GM19328 (cell line): ENCODE data around the gene PLXNB2.
"Not testable (repeated sequence)": the region's sequence is repeated elsewhere in the genome, so short reads cannot be mapped to it uniquely, and the experiment has no call there.

Source experiments
- ATAC-seq: cut with Tn5 transposase; IDR thresholded peaks from one replicate; pipeline ENCODE4 v1.9.1; 2021; ENCODE audit warnings: mild to moderate bottlenecking, moderate library complexity; ENCODE audit not compliant: unreplicated experiment

The PLXNB2 gene, protein sequence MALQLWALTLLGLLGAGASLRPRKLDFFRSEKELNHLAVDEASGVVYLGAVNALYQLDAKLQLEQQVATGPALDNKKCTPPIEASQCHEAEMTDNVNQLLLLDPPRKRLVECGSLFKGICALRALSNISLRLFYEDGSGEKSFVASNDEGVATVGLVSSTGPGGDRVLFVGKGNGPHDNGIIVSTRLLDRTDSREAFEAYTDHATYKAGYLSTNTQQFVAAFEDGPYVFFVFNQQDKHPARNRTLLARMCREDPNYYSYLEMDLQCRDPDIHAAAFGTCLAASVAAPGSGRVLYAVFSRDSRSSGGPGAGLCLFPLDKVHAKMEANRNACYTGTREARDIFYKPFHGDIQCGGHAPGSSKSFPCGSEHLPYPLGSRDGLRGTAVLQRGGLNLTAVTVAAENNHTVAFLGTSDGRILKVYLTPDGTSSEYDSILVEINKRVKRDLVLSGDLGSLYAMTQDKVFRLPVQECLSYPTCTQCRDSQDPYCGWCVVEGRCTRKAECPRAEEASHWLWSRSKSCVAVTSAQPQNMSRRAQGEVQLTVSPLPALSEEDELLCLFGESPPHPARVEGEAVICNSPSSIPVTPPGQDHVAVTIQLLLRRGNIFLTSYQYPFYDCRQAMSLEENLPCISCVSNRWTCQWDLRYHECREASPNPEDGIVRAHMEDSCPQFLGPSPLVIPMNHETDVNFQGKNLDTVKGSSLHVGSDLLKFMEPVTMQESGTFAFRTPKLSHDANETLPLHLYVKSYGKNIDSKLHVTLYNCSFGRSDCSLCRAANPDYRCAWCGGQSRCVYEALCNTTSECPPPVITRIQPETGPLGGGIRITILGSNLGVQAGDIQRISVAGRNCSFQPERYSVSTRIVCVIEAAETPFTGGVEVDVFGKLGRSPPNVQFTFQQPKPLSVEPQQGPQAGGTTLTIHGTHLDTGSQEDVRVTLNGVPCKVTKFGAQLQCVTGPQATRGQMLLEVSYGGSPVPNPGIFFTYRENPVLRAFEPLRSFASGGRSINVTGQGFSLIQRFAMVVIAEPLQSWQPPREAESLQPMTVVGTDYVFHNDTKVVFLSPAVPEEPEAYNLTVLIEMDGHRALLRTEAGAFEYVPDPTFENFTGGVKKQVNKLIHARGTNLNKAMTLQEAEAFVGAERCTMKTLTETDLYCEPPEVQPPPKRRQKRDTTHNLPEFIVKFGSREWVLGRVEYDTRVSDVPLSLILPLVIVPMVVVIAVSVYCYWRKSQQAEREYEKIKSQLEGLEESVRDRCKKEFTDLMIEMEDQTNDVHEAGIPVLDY (N-terminal part only)

GRCh38 chr22:50306753-50307749 lies at the start of gene PLXNB2:
Gene PLXNB2, minus strand, starts transcription at chr22:50307646. Its CDS starts 17,062 bp downstream, at chr22:50290584.
- ATAC-seq = no peak

- no peak for ATAC-seq
Observed at GRCh38 chr22:50357222-50357621, 49.8 kb upstream of the PLXNB2 start.

GRCh38 chr22:50356186-50356585 lies 48.7 kb upstream of the PLXNB2 start:
- ATAC-seq = no peak

GRCh38 chr22:50348058-50348457 lies 40.6 kb upstream of the PLXNB2 start:
- ATAC-seq = no peak

- no peak for ATAC-seq
Observed at GRCh38 chr22:50347157-50347556, 39.7 kb upstream of the PLXNB2 start.

- ATAC-seq = no peak
Observed at GRCh38 chr22:50346470-50346869, 39.0 kb upstream of the PLXNB2 start.

GRCh38 chr22:50343541-50343935 lies 36.1 kb upstream of the PLXNB2 start:
- ATAC-seq = peak; percentile 18

DNA sequence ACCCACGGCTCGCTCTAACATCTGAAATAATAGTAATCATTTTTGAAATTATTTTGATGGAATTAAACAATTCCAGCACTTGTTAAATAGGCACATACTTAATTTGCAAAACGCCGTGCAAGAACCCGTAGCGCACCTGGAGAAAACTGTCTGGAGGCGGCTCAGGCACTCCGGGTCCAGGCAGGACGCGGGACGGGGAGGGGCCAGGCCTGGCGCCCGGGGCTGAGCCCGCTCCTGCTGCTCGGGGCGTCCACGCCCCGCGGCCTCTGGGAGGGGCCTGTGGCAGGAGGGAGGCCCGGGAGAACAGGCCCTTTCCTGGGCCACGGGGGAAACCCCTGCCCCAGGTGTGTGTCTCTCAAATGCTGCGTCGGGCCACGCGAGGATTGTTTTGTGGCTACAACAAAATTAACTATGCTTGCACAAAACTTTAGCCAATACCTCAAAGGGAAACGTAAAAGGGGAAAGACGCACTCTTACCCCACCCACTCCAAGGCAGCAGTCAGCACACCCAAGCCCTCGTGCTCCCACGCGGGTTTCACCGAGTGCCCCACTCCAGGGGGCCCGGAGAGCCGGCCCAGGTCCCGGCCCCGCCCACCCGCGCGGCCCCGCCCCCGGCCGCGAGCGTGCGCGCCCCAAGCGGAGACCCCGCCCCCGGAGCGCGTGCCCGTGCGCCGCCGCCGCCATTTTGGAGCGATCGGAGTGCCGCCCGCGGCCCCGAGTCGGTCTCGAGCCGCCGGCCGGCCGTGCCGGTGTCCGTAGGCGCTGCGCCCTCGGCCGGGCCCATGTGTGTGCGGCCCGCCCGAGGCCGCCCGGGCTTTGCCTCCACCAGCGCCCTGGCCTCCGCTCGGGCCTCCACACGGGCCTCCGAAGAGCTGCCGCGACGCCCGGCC lies 35.5 kb upstream of the PLXNB2 start, which contains the start of gene PPP6R2:
Gene PPP6R2, plus strand, starts transcription at position 677 of the 890 bp plus-strand sequence. CDS start 50,582 bp downstream, outside the sequence.
- peak; percentile 54 for ATAC-seq

DNA sequence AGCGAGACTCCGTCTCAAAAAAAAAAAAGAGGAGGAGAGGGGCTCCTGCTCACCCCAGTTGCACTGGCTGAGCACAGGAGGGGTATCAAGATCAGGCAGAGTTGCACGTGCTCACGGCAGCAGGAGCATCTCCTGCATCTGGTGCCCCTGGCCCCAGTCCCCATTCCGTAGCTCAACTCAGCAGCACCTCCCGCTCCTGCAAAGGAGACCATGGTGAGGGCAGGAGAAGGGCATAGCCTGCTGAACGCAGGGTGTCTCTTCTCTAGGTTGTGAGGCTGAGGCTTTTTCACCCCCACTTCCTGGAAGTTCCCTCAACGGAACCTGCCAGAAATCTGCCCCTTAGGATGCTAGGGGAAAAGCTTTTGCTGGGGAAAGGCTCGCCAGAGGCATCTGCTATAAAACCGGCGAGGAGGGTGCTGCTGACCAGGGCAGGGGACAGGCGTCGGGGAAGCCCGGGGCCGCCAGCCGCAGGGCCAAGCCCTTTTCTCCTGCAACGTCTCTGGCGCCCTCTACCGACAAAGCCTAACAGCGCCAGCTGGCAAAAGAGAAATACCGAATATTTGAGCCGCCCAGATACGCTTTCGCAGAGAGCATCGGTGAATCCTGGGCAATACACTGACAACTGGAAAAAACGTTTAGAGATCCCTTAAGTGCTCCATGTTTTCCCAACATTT lies 34.7 kb upstream of the PLXNB2 start:
- no peak for ATAC-seq

- ATAC-seq = no peak
Observed at GRCh38 chr22:50339945-50340879, 32.8 kb upstream of the PLXNB2 start.

- no peak for ATAC-seq
Observed at GRCh38 chr22:50338860-50339462, 31.5 kb upstream of the PLXNB2 start.

DNA sequence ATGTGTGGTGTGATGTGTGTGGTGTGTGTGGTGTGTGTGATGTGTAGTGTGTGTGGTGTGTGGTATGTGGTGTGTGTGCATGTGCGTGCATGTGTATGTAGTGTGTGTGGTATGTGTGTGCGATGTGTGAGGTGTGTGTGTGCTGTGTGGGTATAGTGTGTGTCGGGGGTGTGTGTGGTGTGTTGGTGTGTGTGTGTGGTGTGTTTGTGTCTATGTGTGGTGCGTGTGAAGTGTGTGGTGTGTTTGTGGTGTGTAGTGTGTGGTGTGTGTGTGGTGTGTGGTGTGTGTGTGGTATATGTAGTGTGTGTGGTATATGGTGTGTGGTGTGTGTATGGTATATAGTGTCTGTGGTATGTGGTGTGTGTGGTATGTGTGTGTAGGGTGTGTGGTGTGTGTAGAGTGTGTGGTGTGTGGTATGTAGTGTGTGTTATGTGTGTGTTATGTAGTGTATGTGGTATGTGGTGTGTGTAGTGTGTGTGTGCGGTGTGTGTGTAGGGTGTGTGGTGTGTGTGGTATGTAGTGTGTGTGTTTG lies 30.7 kb upstream of the PLXNB2 start:
- no peak for ATAC-seq

DNA sequence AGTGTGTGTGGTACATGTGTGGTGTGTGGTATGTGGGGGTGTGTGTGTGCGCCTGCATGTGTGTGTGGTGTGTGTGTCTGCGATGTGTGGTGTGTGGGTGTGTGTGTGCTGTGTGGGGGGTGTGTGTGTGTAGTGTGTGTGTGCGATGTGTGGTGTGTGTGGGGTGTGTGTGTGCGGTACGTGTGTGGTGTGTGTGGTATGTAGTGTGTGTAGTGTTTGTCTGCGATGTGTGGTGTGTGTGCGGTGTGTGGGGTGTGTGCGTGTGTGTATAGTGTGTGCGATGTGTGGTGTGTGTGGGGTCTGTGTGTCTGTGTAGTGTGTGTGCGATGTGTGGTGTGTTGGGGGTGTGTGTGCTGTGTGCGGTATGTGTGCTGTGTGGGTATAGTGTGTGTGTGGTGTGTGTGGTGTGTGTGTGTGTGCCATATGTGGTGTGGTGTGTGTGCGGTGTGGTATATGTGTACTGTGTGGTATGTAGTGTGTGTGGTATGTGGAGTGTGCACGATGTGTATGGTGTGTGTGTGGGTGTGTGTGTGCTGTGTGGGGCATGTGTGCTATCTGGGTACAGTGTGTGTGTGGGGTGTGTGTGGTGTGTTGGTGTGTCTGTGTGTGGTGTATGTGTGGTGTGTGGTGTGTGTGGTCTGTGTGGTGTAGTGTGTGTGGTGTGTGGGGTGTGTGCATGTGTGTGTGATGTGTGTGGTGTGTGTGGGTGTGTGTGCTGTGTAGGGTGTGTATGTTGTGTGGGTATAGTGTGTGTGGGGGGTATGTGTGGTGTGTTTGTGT lies 30.0 kb upstream of the PLXNB2 start:
- no peak for ATAC-seq

DNA sequence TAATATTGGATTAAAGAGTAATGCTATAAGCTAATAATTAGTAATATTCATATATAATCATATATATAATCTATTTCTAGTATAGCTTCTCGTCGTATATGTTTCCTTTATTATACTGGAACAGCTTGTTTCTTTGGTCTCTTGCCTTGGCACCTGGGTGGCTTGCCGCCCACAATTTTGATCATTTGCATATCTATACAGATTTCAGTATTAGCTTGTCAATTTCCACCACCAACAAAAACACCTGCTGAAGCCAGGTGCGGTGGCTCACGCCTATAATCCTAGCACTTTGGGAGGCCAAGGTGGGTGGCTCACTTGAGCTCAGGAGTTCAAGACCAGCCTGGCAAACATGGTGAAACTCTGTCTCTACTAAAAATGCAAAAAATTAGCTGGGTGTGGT lies 27.0 kb upstream of the PLXNB2 start:
- not testable (repeated sequence) for ATAC-seq

DNA sequence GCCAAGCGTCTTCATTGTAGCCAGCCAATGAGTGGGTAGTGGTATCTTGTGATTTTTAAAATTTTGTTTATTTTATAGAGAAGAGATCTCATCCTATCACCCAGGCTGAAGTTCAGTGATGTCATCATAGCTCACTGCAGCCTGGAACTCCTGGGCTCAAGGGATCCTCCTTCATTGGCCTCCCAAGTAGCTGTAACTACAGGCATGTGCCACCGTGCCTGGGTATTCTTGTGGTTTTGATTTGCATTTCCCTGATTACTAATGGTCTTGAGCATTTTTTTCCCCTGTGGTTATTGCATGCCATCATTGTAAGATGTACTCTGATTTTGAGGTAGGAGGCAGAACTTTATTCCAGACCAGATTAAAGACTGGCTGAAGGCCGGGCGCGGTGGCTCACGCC lies 21.8 kb upstream of the PLXNB2 start:
- no peak for ATAC-seq

- no peak for ATAC-seq
Observed at GRCh38 chr22:50327711-50328019, 20.2 kb upstream of the PLXNB2 start.
